Measurements from ENCODE around the gene TNK1. TPM values are rescaled to one million over a fixed set of nuclear protein-coding genes. Genes with fewer than 3 reads are reported as not detected.
"Not testable (repeated sequence)": the region's sequence is repeated elsewhere in the genome, so short reads cannot be mapped to it uniquely, and the experiment has no call there.

TNK1 gene
- 0.43 TPM for total RNA-seq

GRCh38 chr17:7380855-7381683 is at the start of gene TNK1:
TSS of gene TNK1 (plus strand) at chr17:7381089. CDS start at chr17:7382927, 1,838 bp downstream.
- TF ChIP-seq CTCF (IDR thresholded peaks at IDR 0.05): no peak
- no peaks in the 10 kb centered on the region for H3K36me3 ChIP-seq
- H3K9me3 ChIP-seq: no peaks in the 10 kb centered on the region
- H3K27me3 ChIP-seq: no peaks in the 10 kb centered on the region
- DNase-seq (ENCODE audit: low spot score in 2 of 2): peak in 1 of 2 donors; percentile 70
- H3K4me1 ChIP-seq: peaks cover 4 to 20% of the 10 kb centered on the region in 2 donors
- intact Hi-C loops (cut with DNase I): no loop called here
- peak within 1 kb of the TSS; percentile 52 to 67 for H3K4me3 ChIP-seq
- H3K27ac ChIP-seq: peak within 1 kb of the TSS in 1 of 2 donors; percentile 29

- no peak overlapping the region for H3K27ac ChIP-seq
- intact Hi-C loops (cut with DNase I): no loop called here
- TF ChIP-seq CTCF (IDR thresholded peaks at IDR 0.05): no peak
These were observed 48.8 kb upstream of the TNK1 start for GRCh38 chr17:7332111-7332510.

GRCh38 chr17:7332600-7333069 is 48.3 kb upstream of the TNK1 start:
- H3K36me3 ChIP-seq; H3K27me3 ChIP-seq; H3K4me3 ChIP-seq; intact Hi-C loops (cut with DNase I); H3K27ac ChIP-seq; H3K9me3 ChIP-seq; DNase-seq (ENCODE audit: low spot score in 2 of 2): not testable (repeated sequence)
- peaks cover 0 to 12% of the 10 kb centered on the region in 2 donors for H3K4me1 ChIP-seq

More at GRCh38 chr17:7332111-7332510, 48.8 kb upstream of the TNK1 start:
- H3K9me3 ChIP-seq: no peaks in the 10 kb centered on the region
- no peaks in the 10 kb centered on the region for H3K27me3 ChIP-seq
- H3K4me1 ChIP-seq: peaks cover 0 to 12% of the 10 kb centered on the region in 2 donors
- H3K36me3 ChIP-seq: no peaks in the 10 kb centered on the region
- H3K4me3 ChIP-seq: no peak overlapping the region
- no peak for DNase-seq (ENCODE audit: low spot score in 2 of 2)

GRCh38 chr17:7334938-7335538 is 45.9 kb upstream of the TNK1 start:
- TF ChIP-seq CTCF (IDR thresholded peaks at IDR 0.05): no peak
- intact Hi-C loops (cut with DNase I): no loop called here
- no peaks in the 10 kb centered on the region for H3K27me3 ChIP-seq

GRCh38 chr17:7335765-7336164 is 45.1 kb upstream of the TNK1 start:
- H3K27ac ChIP-seq; H3K27me3 ChIP-seq; H3K36me3 ChIP-seq; intact Hi-C loops (cut with DNase I); H3K4me1 ChIP-seq; H3K4me3 ChIP-seq; DNase-seq (ENCODE audit: low spot score in 2 of 2); H3K9me3 ChIP-seq: not testable (repeated sequence)

More at GRCh38 chr17:7334938-7335538, 45.9 kb upstream of the TNK1 start:
- H3K9me3 ChIP-seq: no peaks in the 10 kb centered on the region
- H3K27ac ChIP-seq: no peak overlapping the region
- H3K4me3 ChIP-seq: no peak overlapping the region
- DNase-seq (ENCODE audit: low spot score in 2 of 2): no peak
- H3K4me1 ChIP-seq: peaks cover 0 to 3% of the 10 kb centered on the region in 2 donors
- H3K36me3 ChIP-seq: no peaks in the 10 kb centered on the region

- Histone ChIP-seq H3K27ac (no peak within 1 kb of the TSS), H3K9me3 (no peaks in the 10 kb centered on the region), H3K36me3 (no peaks in the 10 kb centered on the region), H3K4me3 (peak within 1 kb of the TSS in 1 of 2 donors; percentile 46), H3K4me1 (no peaks in the 10 kb centered on the region), H3K27me3 (no peaks in the 10 kb centered on the region)
- no peak for TF ChIP-seq CTCF (IDR thresholded peaks at IDR 0.05)
- intact Hi-C loops (cut with DNase I): no loop called here
- peak in 1 of 2 donors; percentile 61 for DNase-seq (ENCODE audit: low spot score in 2 of 2)
These were observed 44.4 kb upstream of the TNK1 start, which contains the start of gene ACAP1 for GRCh38 chr17:7336240-7337175. TSS of gene ACAP1 (plus strand) at chr17:7336529. CDS start at chr17:7336735, 206 bp downstream.

- H3K27me3 ChIP-seq; H3K36me3 ChIP-seq; H3K9me3 ChIP-seq; H3K4me1 ChIP-seq; H3K27ac ChIP-seq; intact Hi-C loops (cut with DNase I); DNase-seq (ENCODE audit: low spot score in 2 of 2); H3K4me3 ChIP-seq: not testable (repeated sequence)
These were observed 43.3 kb upstream of the TNK1 start for GRCh38 chr17:7337600-7337999.
